T-helper 2 cell treated with Interferon-gamma antibody and Interleukin-4, amounts not matched to agents 5 μg/mL and 100 μg/mL, for 36 hours (primary cell): ENCODE data around the gene AGAP1.

Experiments used
- DNase-seq: peaks from one replicate; pipeline ENCODE4 v3.0.0; 2021; ENCODE audit warnings: low spot score
- H3K27ac Mint-ChIP-seq: one replicate; pipeline ENCODE4 v1.8.0; 2021; ENCODE audit warnings: mild to moderate bottlenecking, mixed read lengths
- H3K27me3 Mint-ChIP-seq: one replicate; pipeline ENCODE4 v1.8.0; 2021; ENCODE audit warnings: low read depth, mixed read lengths
- H3K36me3 Mint-ChIP-seq: one replicate; pipeline ENCODE4 v1.8.0; 2021; ENCODE audit warnings: low read depth, mixed read lengths
- H3K4me1 Mint-ChIP-seq: one replicate; pipeline ENCODE4 v1.8.0; 2021; ENCODE audit warnings: low read depth, mixed read lengths
- H3K4me3 Mint-ChIP-seq: one replicate; pipeline ENCODE4 v1.8.0; 2022; ENCODE audit warnings: mild to moderate bottlenecking, moderate library complexity, mixed read lengths
- H3K9me3 Mint-ChIP-seq: one replicate; pipeline ENCODE4 v1.8.0; 2021; ENCODE audit warnings: mixed read lengths

Gene AGAP1

GRCh38 chr2:236012155-236012554 is 518.3 kb downstream of the AGAP1 start:
- no peak overlapping the region for H3K4me3 Mint-ChIP-seq
- no peaks in the 10 kb centered on the region for H3K36me3 Mint-ChIP-seq
- H3K9me3 Mint-ChIP-seq = no peaks in the 10 kb centered on the region
- H3K27ac Mint-ChIP-seq = no peak overlapping the region
- no peaks in the 10 kb centered on the region for H3K4me1 Mint-ChIP-seq
- H3K27me3 Mint-ChIP-seq = peaks cover 14% of the 10 kb centered on the region
- DNase-seq = no peak

GRCh38 chr2:236014408-236015131 is 520.7 kb downstream of the AGAP1 start:
- Mint-ChIP-seq H3K4me1 (no peaks in the 10 kb centered on the region), H3K27ac (no peak overlapping the region), H3K36me3 (no peaks in the 10 kb centered on the region), H3K4me3 (no peak overlapping the region), H3K27me3 (peaks cover 14% of the 10 kb centered on the region), H3K9me3 (no peaks in the 10 kb centered on the region)
- no peak for DNase-seq

- H3K27ac Mint-ChIP-seq = no peak overlapping the region
- no peaks in the 10 kb centered on the region for H3K4me1 Mint-ChIP-seq
- no peak for DNase-seq
- H3K36me3 Mint-ChIP-seq = no peaks in the 10 kb centered on the region
- peaks cover 14% of the 10 kb centered on the region for H3K27me3 Mint-ChIP-seq
- no peak overlapping the region for H3K4me3 Mint-ChIP-seq
- no peaks in the 10 kb centered on the region for H3K9me3 Mint-ChIP-seq
Observed at GRCh38 chr2:236015171-236015570, 521.3 kb downstream of the AGAP1 start.

GRCh38 chr2:236016496-236016895 is 522.7 kb downstream of the AGAP1 start:
- H3K4me3 Mint-ChIP-seq = no peak overlapping the region
- H3K36me3 Mint-ChIP-seq = no peaks in the 10 kb centered on the region
- no peak for DNase-seq
- H3K27me3 Mint-ChIP-seq = peaks cover 14% of the 10 kb centered on the region
- H3K27ac Mint-ChIP-seq = no peak overlapping the region
- H3K9me3 Mint-ChIP-seq = no peaks in the 10 kb centered on the region
- no peaks in the 10 kb centered on the region for H3K4me1 Mint-ChIP-seq

GRCh38 chr2:236017446-236017845 is 523.6 kb downstream of the AGAP1 start:
- DNase-seq = no peak
- H3K4me3 Mint-ChIP-seq = no peak overlapping the region
- no peaks in the 10 kb centered on the region for H3K4me1 Mint-ChIP-seq
- H3K36me3 Mint-ChIP-seq = no peaks in the 10 kb centered on the region
- no peaks in the 10 kb centered on the region for H3K9me3 Mint-ChIP-seq
- H3K27me3 Mint-ChIP-seq = peaks cover 14% of the 10 kb centered on the region
- H3K27ac Mint-ChIP-seq = no peak overlapping the region

- peaks cover 9% of the 10 kb centered on the region for H3K27me3 Mint-ChIP-seq
- no peak overlapping the region for H3K27ac Mint-ChIP-seq
- no peaks in the 10 kb centered on the region for H3K9me3 Mint-ChIP-seq
- H3K36me3 Mint-ChIP-seq = no peaks in the 10 kb centered on the region
- DNase-seq = no peak
- H3K4me1 Mint-ChIP-seq = no peaks in the 10 kb centered on the region
- no peak overlapping the region for H3K4me3 Mint-ChIP-seq
Observed at GRCh38 chr2:236019434-236019833, 525.6 kb downstream of the AGAP1 start.

GRCh38 chr2:236021499-236022057 is 527.7 kb downstream of the AGAP1 start:
- no peak for DNase-seq
- Mint-ChIP-seq H3K27me3 (no peaks in the 10 kb centered on the region), H3K27ac (no peak overlapping the region), H3K9me3 (no peaks in the 10 kb centered on the region), H3K4me1 (no peaks in the 10 kb centered on the region), H3K4me3 (no peak overlapping the region), H3K36me3 (no peaks in the 10 kb centered on the region)

- H3K27me3 Mint-ChIP-seq = no peaks in the 10 kb centered on the region
- no peaks in the 10 kb centered on the region for H3K4me1 Mint-ChIP-seq
- no peaks in the 10 kb centered on the region for H3K36me3 Mint-ChIP-seq
- no peaks in the 10 kb centered on the region for H3K9me3 Mint-ChIP-seq
- H3K4me3 Mint-ChIP-seq = no peak overlapping the region
- no peak overlapping the region for H3K27ac Mint-ChIP-seq
- no peak for DNase-seq
Observed at GRCh38 chr2:236022128-236022527, 528.3 kb downstream of the AGAP1 start.

- no peak for DNase-seq
- Mint-ChIP-seq H3K9me3 (no peaks in the 10 kb centered on the region), H3K4me3 (no peak overlapping the region), H3K36me3 (no peaks in the 10 kb centered on the region), H3K27me3 (no peaks in the 10 kb centered on the region), H3K4me1 (no peaks in the 10 kb centered on the region), H3K27ac (no peak overlapping the region)
Observed at GRCh38 chr2:236025892-236026291, 532.0 kb downstream of the AGAP1 start.

- DNase-seq = no peak
- H3K27ac Mint-ChIP-seq = no peak overlapping the region
- H3K36me3 Mint-ChIP-seq = no peaks in the 10 kb centered on the region
- H3K4me3 Mint-ChIP-seq = no peak overlapping the region
- no peaks in the 10 kb centered on the region for H3K4me1 Mint-ChIP-seq
- H3K9me3 Mint-ChIP-seq = no peaks in the 10 kb centered on the region
- no peaks in the 10 kb centered on the region for H3K27me3 Mint-ChIP-seq
Observed at GRCh38 chr2:236026841-236027240, 533.0 kb downstream of the AGAP1 start.

GRCh38 chr2:236028066-236028465 is 534.2 kb downstream of the AGAP1 start:
- Mint-ChIP-seq H3K9me3 (no peaks in the 10 kb centered on the region), H3K27me3 (no peaks in the 10 kb centered on the region), H3K36me3 (no peaks in the 10 kb centered on the region), H3K27ac (no peak overlapping the region), H3K4me3 (no peak overlapping the region), H3K4me1 (no peaks in the 10 kb centered on the region)
- no peak for DNase-seq

GRCh38 chr2:236033462-236033861 is 539.6 kb downstream of the AGAP1 start:
- no peaks in the 10 kb centered on the region for H3K9me3 Mint-ChIP-seq
- no peaks in the 10 kb centered on the region for H3K4me1 Mint-ChIP-seq
- no peaks in the 10 kb centered on the region for H3K36me3 Mint-ChIP-seq
- no peak for DNase-seq
- H3K27me3 Mint-ChIP-seq = no peaks in the 10 kb centered on the region
- H3K27ac Mint-ChIP-seq = no peak overlapping the region
- H3K4me3 Mint-ChIP-seq = no peak overlapping the region

GRCh38 chr2:236034974-236035373 is 541.1 kb downstream of the AGAP1 start:
- Mint-ChIP-seq H3K27ac (no peak overlapping the region), H3K4me3 (no peak overlapping the region), H3K36me3 (no peaks in the 10 kb centered on the region)

GRCh38 chr2:236036045-236036444 is 542.2 kb downstream of the AGAP1 start:
- H3K27me3 Mint-ChIP-seq = no peaks in the 10 kb centered on the region
- H3K9me3 Mint-ChIP-seq = no peaks in the 10 kb centered on the region

More at GRCh38 chr2:236034974-236035373, 541.1 kb downstream of the AGAP1 start:
- DNase-seq = no peak
- no peaks in the 10 kb centered on the region for H3K27me3 Mint-ChIP-seq
- no peaks in the 10 kb centered on the region for H3K9me3 Mint-ChIP-seq
- H3K4me1 Mint-ChIP-seq = no peaks in the 10 kb centered on the region

GRCh38 chr2:236038096-236038495 is 544.3 kb downstream of the AGAP1 start:
- H3K4me1 Mint-ChIP-seq = no peaks in the 10 kb centered on the region
- no peak for DNase-seq
- no peak overlapping the region for H3K4me3 Mint-ChIP-seq
- no peaks in the 10 kb centered on the region for H3K9me3 Mint-ChIP-seq
- no peaks in the 10 kb centered on the region for H3K36me3 Mint-ChIP-seq
- peaks cover 5% of the 10 kb centered on the region for H3K27me3 Mint-ChIP-seq
- no peak overlapping the region for H3K27ac Mint-ChIP-seq

More at GRCh38 chr2:236036045-236036444, 542.2 kb downstream of the AGAP1 start:
- no peak for DNase-seq
- Mint-ChIP-seq H3K36me3 (no peaks in the 10 kb centered on the region), H3K27ac (no peak overlapping the region), H3K4me3 (no peak overlapping the region), H3K4me1 (no peaks in the 10 kb centered on the region)
